Esophagus squamous epithelium (tissue), 5 donors: ENCODE results near the gene DACT2. TPM values are rescaled to one million over a fixed set of nuclear protein-coding genes. Genes with fewer than 3 reads are reported as not detected.
A peak's percentile ranks its signal among the peaks of the same experiment; 100 is the strongest.

Experiments used
- DNase-seq: peaks from one replicate; lab custom pipeline; 2025; lab: John Stamatoyannopoulos, UW
- H3K27ac ChIP-seq, 4 donors: fragments of 200-600 bp; sonication (generic); one replicate each; pipeline ENCODE4 v1.5.1; 2016 to 2019; ENCODE audit warnings: mild to moderate bottlenecking in 1 of 4
- H3K27me3 ChIP-seq, 4 donors: fragments of 200-600 bp; sonication (generic); 1 replicate in 3 of 4; 2 replicates in 1 of 4; pipeline versions ENCODE4 v1.5.1 to v1.6.0; 2017 to 2021; ENCODE audit warnings: antibody characterized with exemption in 1 of 4
- H3K36me3 ChIP-seq, 3 donors: fragments of 200-600 bp; sonication (generic); one replicate each; pipeline ENCODE4 v1.5.1; 2016 to 2019
- H3K4me1 ChIP-seq, 3 donors: fragments of 200-600 bp; sonication (generic); one replicate each; pipeline ENCODE4 v1.5.1; 2017 to 2019
- H3K4me3 ChIP-seq, 4 donors: fragments of 200-600 bp; sonication (generic); 1 replicate in 3 of 4; 2 replicates in 1 of 4; pipeline ENCODE4 v1.5.1; 2016 to 2019; ENCODE audit warnings: mild to moderate bottlenecking in 2 of 4, moderate library complexity in 1 of 4
- H3K9me3 ChIP-seq, 3 donors: fragments of 200-600 bp; sonication (generic); one replicate each; pipeline ENCODE4 v1.5.1; 2016 to 2019
- POLR2A ChIP-seq, 4 donors: fragments of 450-650 bp; IDR thresholded peaks; one replicate each; pipeline ENCODE4 v1.6.1; 2017; ENCODE audit warnings: antibody characterized with exemption in 4 of 4, mild to moderate bottlenecking in 4 of 4, moderate library complexity in 3 of 4
- WGBS, 2 donors: methylation state at CpG; one replicate each; pipeline ENCODE4 v1.1.5; 2018; 5-methylcytosine and 5-hydroxymethylcytosine counted together
- intact Hi-C: fragments of 100-400 bp; cut with DNase I; formaldehyde crosslinking; loops from one replicate; pipeline ENCODE4 v1.15.0; 2022
- total RNA-seq, 4 donors: library from RNA; depleted of rRNA; stranded (reverse); fragments of >200 nt; gene quantifications; one replicate each; pipeline ENCODE4 v1.1.0, GENCODE V29; 2016
- TF ChIP-seq, protein P1 (sequence below), 6 experiments: fragments of 450-650 bp in 4 of 6; fragments of 200-600 bp in 2 of 6; sonication (generic) in 2 of 6; IDR thresholded peaks; one replicate each; pipeline ENCODE4 v1.5.1; 2016 to 2019; ENCODE audit warnings: antibody characterized with exemption in 6 of 6, mild to moderate bottlenecking in 4 of 6, moderate library complexity in 4 of 6
- donor health status: DM: yes; HTN: yes; CAD: no.

DACT2 gene
- total RNA-seq, 4 donors from 2014 or later: 0.57 to 2.8 (median 1.9) TPM

GRCh38 chr6:168355716-168356522 is 36.3 kb upstream of the DACT2 start:
- 49 to 54% methylated on average over 15 to 17 of the region's 28 CpGs for WGBS, 2 donors

GRCh38 chr6:168354338-168354737 is 34.8 kb upstream of the DACT2 start:
- H3K27ac ChIP-seq: no peak overlapping the region
- intact Hi-C loops: no loop called here
- DNase-seq: no peak
- TF ChIP-seq POLR2A (IDR thresholded peaks at IDR 0.05): no peak
- TF ChIP-seq, protein P1, sequence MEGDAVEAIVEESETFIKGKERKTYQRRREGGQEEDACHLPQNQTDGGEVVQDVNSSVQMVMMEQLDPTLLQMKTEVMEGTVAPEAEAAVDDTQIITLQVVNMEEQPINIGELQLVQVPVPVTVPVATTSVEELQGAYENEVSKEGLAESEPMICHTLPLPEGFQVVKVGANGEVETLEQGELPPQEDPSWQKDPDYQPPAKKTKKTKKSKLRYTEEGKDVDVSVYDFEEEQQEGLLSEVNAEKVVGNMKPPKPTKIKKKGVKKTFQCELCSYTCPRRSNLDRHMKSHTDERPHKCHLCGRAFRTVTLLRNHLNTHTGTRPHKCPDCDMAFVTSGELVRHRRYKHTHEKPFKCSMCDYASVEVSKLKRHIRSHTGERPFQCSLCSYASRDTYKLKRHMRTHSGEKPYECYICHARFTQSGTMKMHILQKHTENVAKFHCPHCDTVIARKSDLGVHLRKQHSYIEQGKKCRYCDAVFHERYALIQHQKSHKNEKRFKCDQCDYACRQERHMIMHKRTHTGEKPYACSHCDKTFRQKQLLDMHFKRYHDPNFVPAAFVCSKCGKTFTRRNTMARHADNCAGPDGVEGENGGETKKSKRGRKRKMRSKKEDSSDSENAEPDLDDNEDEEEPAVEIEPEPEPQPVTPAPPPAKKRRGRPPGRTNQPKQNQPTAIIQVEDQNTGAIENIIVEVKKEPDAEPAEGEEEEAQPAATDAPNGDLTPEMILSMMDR (IDR thresholded peaks at IDR 0.05): no peak
- H3K4me3 ChIP-seq: no peak overlapping the region
- 69 to 75% methylated on average over 8 to 9 of the region's 10 CpGs for WGBS, 2 donors
- H3K36me3 ChIP-seq: no peaks in the 10 kb centered on the region
- peaks cover 0 to 8% (median 0%) of the 10 kb centered on the region in 3 donors for H3K4me1 ChIP-seq
- H3K27me3 ChIP-seq: peaks cover 0 to 20% (median 0%) of the 10 kb centered on the region in 4 donors
- H3K9me3 ChIP-seq: no peaks in the 10 kb centered on the region

More at GRCh38 chr6:168355716-168356522, 36.3 kb upstream of the DACT2 start:
- H3K9me3 ChIP-seq: no peaks in the 10 kb centered on the region
- no peak overlapping the region for H3K4me3 ChIP-seq
- H3K4me1 ChIP-seq: peaks cover 0 to 8% (median 0%) of the 10 kb centered on the region in 3 donors
- TF ChIP-seq, protein P1 (IDR thresholded peaks at IDR 0.05): peak in 5 of 6 experiments; percentile 59 to 90 (median 79)
- TF ChIP-seq POLR2A (IDR thresholded peaks at IDR 0.05): no peak
- DNase-seq: no peak
- H3K27ac ChIP-seq: no peak overlapping the region
- no peaks in the 10 kb centered on the region for H3K36me3 ChIP-seq
- peaks cover 0 to 20% (median 0%) of the 10 kb centered on the region in 4 donors for H3K27me3 ChIP-seq
- intact Hi-C loops: no loop called here

- TF ChIP-seq, protein P1 (IDR thresholded peaks at IDR 0.05): no peak
- no peak for TF ChIP-seq POLR2A (IDR thresholded peaks at IDR 0.05)
- no peak overlapping the region for H3K4me3 ChIP-seq
- H3K4me1 ChIP-seq: peaks cover 0 to 11% (median 0%) of the 10 kb centered on the region in 3 donors
- H3K27me3 ChIP-seq: peaks cover 0 to 26% (median 0%) of the 10 kb centered on the region in 4 donors
- intact Hi-C loops: no loop called here
- 86 to 90% methylated on average over 7 to 9 of the region's 9 CpGs for WGBS, 2 donors
- no peak for DNase-seq
- H3K27ac ChIP-seq: no peak overlapping the region
- no peaks in the 10 kb centered on the region for H3K9me3 ChIP-seq
- no peaks in the 10 kb centered on the region for H3K36me3 ChIP-seq
Measured at GRCh38 chr6:168353041-168353440, 33.5 kb upstream of the DACT2 start.

DNA sequence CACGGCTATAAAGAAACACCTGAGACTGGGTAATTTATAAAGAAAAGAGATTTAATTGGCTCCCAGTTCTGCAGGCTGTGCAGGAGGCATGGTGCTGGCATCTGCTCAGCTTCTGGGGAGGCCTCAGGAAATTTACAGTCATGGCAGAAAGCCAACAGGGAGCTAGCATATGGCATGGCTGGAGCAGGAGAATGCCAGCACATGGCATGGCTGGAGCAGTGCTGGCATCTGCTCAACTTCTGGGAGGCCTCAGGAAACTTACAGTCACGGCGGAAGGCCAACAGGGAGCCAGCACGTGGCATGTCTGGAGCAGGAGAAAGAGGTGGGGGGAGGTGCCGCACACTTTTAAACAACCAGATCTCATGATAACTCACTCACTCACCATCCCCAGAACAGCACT is 32.5 kb upstream of the DACT2 start:
- no peak for DNase-seq
- intact Hi-C loops: no loop called here
- WGBS, 2 donors: 51 to 60% methylated on average over 3 to 5 of the region's 5 CpGs
- Histone ChIP-seq H3K4me1 (peaks cover 0 to 20% (median 0%) of the 10 kb centered on the region in 3 donors), H3K27ac (no peak overlapping the region), H3K36me3 (no peaks in the 10 kb centered on the region), H3K9me3 (no peaks in the 10 kb centered on the region), H3K4me3 (no peak overlapping the region), H3K27me3 (peaks cover 0 to 26% (median 0%) of the 10 kb centered on the region in 4 donors)
- TF ChIP-seq, protein P1 (IDR thresholded peaks at IDR 0.05): no peak
- no peak for TF ChIP-seq POLR2A (IDR thresholded peaks at IDR 0.05)

DNA sequence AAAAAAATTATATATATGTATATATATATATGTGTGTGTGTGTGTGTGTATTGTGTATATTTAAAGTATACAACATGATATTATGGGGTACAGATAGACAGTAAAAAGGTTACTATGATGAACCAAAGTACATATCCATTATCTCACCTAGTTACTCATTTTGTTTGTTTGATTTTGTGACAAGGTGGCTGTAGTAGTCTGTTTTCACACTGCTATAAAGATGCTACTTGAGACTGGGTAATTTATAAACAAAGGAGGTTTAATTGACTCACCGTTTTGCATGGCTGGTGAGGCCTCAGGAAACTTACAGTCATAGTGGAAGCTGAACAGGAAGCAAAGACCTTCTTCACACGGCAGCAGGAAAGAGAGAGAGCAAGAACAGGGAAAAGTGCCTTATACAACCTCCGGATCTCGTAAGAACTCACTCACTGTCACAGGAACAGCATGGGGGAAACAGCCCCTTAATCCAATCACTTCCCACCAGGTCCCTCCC is 30.2 kb upstream of the DACT2 start:
- H3K27ac ChIP-seq: no peak overlapping the region
- H3K4me1 ChIP-seq: peaks cover 0 to 20% (median 0%) of the 10 kb centered on the region in 3 donors
- H3K27me3 ChIP-seq: peaks cover 0 to 27% (median 0%) of the 10 kb centered on the region in 4 donors
- intact Hi-C loops: no loop called here
- H3K36me3 ChIP-seq: no peaks in the 10 kb centered on the region
- WGBS, 2 donors: 60 to 62% methylated on average over 4 of the region's 4 CpGs
- no peaks in the 10 kb centered on the region for H3K9me3 ChIP-seq
- H3K4me3 ChIP-seq: no peak overlapping the region
- DNase-seq: no peak
- TF ChIP-seq, protein P1 (IDR thresholded peaks at IDR 0.05): no peak
- no peak for TF ChIP-seq POLR2A (IDR thresholded peaks at IDR 0.05)
